H1 (cell line): ENCODE data around the gene RELA. TPM values are rescaled to one million over a fixed set of nuclear protein-coding genes. Genes with fewer than 3 reads are reported as not detected.

Experiments
- CTCF ChIA-PET: fragments of 300-600 bp; sonication (Branson Sonifier 250); formaldehyde crosslinking; loops from one replicate; lab custom pipeline; 2021; ENCODE audit not compliant: partially characterized antibody; lab: Charles Lee
- POLR2A ChIA-PET: fragments of 300-600 bp; sonication (Branson Sonifier 250); formaldehyde crosslinking; loops from one replicate; lab custom pipeline; 2021; ENCODE audit warnings: inconsistent platforms; ENCODE audit not compliant: partially characterized antibody; lab: Charles Lee
- DNase-seq, 2 experiments: peaks; one replicate each; pipeline versions ENCODE4 v3.0.0 to v3.0.0-alpha.2; 2010 to 2022; ENCODE audit warnings: low spot score in 2 of 2, low read depth in 1 of 2, mixed read lengths in 1 of 2
- FAIRE-seq: peaks from 2 replicates; lab custom pipeline; 2011; peaks lifted over from hg19 to GRCh38; lab: Jason Lieb, UNC
- H2AFZ ChIP-seq: 2 replicates; pipeline ENCODE4 v1.8.1; 2012; ENCODE audit warnings: low read length, inconsistent platforms
- H2AK5ac ChIP-seq: 2 replicates; pipeline ENCODE4 v1.6.1; 2013; ENCODE audit warnings: low read depth, low read length
- H2BK120ac ChIP-seq: replicated peaks from 2 replicates; pipeline ENCODE3; 2013; ENCODE audit warnings: low read depth, low read length, inconsistent platforms
- H2BK12ac ChIP-seq: 2 replicates; pipeline ENCODE4 v1.6.1; 2013; ENCODE audit warnings: low read depth, low read length
- H2BK15ac ChIP-seq: 2 replicates; pipeline ENCODE4 v1.6.1; 2013; ENCODE audit warnings: low read length
- H2BK20ac ChIP-seq: 2 replicates; pipeline ENCODE4 v1.6.1; 2013; ENCODE audit warnings: low read length
- H2BK5ac ChIP-seq: 2 replicates; pipeline ENCODE4 v1.6.1; 2013; ENCODE audit warnings: low read depth, low read length
- H3K14ac ChIP-seq: 2 replicates; pipeline ENCODE4 v1.6.1; 2013; ENCODE audit warnings: inconsistent platforms; ENCODE audit not compliant: insufficient read length
- H3K18ac ChIP-seq: 2 replicates; pipeline ENCODE4 v1.6.1; 2013; ENCODE audit warnings: low read length; ENCODE audit errors: extremely low read depth
- H3K23ac ChIP-seq: 2 replicates; pipeline ENCODE4 v1.6.1; 2013; ENCODE audit warnings: inconsistent platforms; ENCODE audit not compliant: insufficient read length
- H3K23me2 ChIP-seq: 2 replicates; pipeline ENCODE4 v1.6.1; 2013; ENCODE audit warnings: low read depth, low read length
- H3K27ac ChIP-seq: 2 replicates; pipeline ENCODE4 v1.6.1; 2011; ENCODE audit warnings: low read depth, low read length, inconsistent platforms
- H3K27me3 ChIP-seq, 4 experiments: replicated peaks in 1 of 4; 1 replicate in 1 of 4; 2 replicates in 3 of 4; pipeline versions ENCODE4 v1.6.1 to v1.8.1; 2011 to 2013; ENCODE audit warnings: low read length in 3 of 4, mild to moderate bottlenecking in 3 of 4, inconsistent platforms in 2 of 4, mixed read lengths in 2 of 4, moderate library complexity in 1 of 4; ENCODE audit not compliant: control insufficient read depth in 3 of 4, insufficient read depth in 3 of 4; ENCODE audit errors: extremely low read depth in 1 of 4
- H3K36me3 ChIP-seq, 4 experiments: 2 replicates each; pipeline versions ENCODE4 v1.6.1 to v1.8.1; 2011 to 2013; ENCODE audit warnings: mild to moderate bottlenecking in 4 of 4, low read length in 3 of 4, moderate library complexity in 2 of 4, control low read depth in 1 of 4, inconsistent platforms in 1 of 4; ENCODE audit not compliant: insufficient read depth in 4 of 4, control insufficient read depth in 2 of 4
- H3K4ac ChIP-seq: replicated peaks from 2 replicates; pipeline ENCODE3; 2013; ENCODE audit warnings: low read length, low read depth, mixed read lengths, inconsistent platforms; ENCODE audit not compliant: insufficient read length
- H3K4me1 ChIP-seq, 4 experiments: replicated peaks in 1 of 4; 1 replicate in 1 of 4; 2 replicates in 3 of 4; pipeline versions ENCODE4 v1.6.1 to v1.8.1; 2011 to 2013; ENCODE audit warnings: low read length in 3 of 4, inconsistent platforms in 2 of 4, mixed read lengths in 1 of 4; ENCODE audit not compliant: insufficient read depth in 4 of 4, control insufficient read depth in 3 of 4
- H3K4me2 ChIP-seq, 2 experiments: 2 replicates each; pipeline versions ENCODE4 v1.6.1 to v1.8.1; 2011 to 2013; ENCODE audit warnings: low read depth in 2 of 2, low read length in 2 of 2, control low read depth in 1 of 2, inconsistent platforms in 1 of 2, mild to moderate bottlenecking in 1 of 2; ENCODE audit not compliant: insufficient read depth in 1 of 2
- H3K4me3 ChIP-seq, 4 experiments: fragments of 200-600, 300-600 bp in 1 of 4; sonication (generic), shearing (Covaris generic), sonication (Bioruptor Twin) in 1 of 4; 2 replicates each; pipeline versions ENCODE4 v1.5.1 to v1.8.1; 2011 to 2016; ENCODE audit warnings: low read length in 4 of 4, low read depth in 3 of 4, control low read depth in 2 of 4, inconsistent platforms in 2 of 4, mild to moderate bottlenecking in 2 of 4, mixed read lengths in 1 of 4, moderate library complexity in 1 of 4; ENCODE audit not compliant: insufficient read depth in 2 of 4; ENCODE audit errors: extremely low read depth in 1 of 4
- H3K56ac ChIP-seq: replicated peaks from 2 replicates; pipeline ENCODE3; 2013; ENCODE audit warnings: low read depth, mild to moderate bottlenecking, mixed read lengths, low read length, inconsistent platforms; ENCODE audit not compliant: insufficient read length
- H3K79me1 ChIP-seq: 2 replicates; pipeline ENCODE4 v1.6.1; 2013; ENCODE audit warnings: low read depth, low read length, control low read depth
- H3K79me2 ChIP-seq, 2 experiments: 2 replicates each; pipeline versions ENCODE4 v1.6.1 to v1.8.1; 2012 to 2013; ENCODE audit warnings: low read length in 2 of 2, mild to moderate bottlenecking in 2 of 2, inconsistent platforms in 1 of 2; ENCODE audit not compliant: insufficient read depth in 2 of 2, control insufficient read depth in 1 of 2
- H3K9ac ChIP-seq, 4 experiments: replicated peaks in 1 of 4; 1 replicate in 1 of 4; 2 replicates in 3 of 4; pipeline versions ENCODE4 v1.6.1 to v1.8.1; 2011 to 2013; ENCODE audit warnings: low read depth in 3 of 4, low read length in 3 of 4, control low read depth in 2 of 4, mild to moderate bottlenecking in 2 of 4, moderate library complexity in 2 of 4, inconsistent platforms in 1 of 4; ENCODE audit errors: extremely low read depth in 1 of 4
- H3K9me3 ChIP-seq, 2 experiments: 2 replicates each; pipeline versions ENCODE4 v1.6.1 to v1.8.1; 2012 to 2013; ENCODE audit warnings: mild to moderate bottlenecking in 2 of 2, moderate library complexity in 2 of 2, control low read depth in 1 of 2, inconsistent platforms in 1 of 2, low read depth in 1 of 2, low read length in 1 of 2, mixed read lengths in 1 of 2; ENCODE audit not compliant: insufficient read depth in 2 of 2
- H4K20me1 ChIP-seq, 2 experiments: replicated peaks in 1 of 2; 2 replicates each; pipeline versions ENCODE3 to v1.8.1; 2011 to 2013; ENCODE audit warnings: inconsistent platforms in 2 of 2, low read length in 2 of 2, mild to moderate bottlenecking in 1 of 2; ENCODE audit not compliant: insufficient read depth in 2 of 2, control insufficient read depth in 1 of 2
- H4K5ac ChIP-seq: 2 replicates; pipeline ENCODE4 v1.6.1; 2013; ENCODE audit warnings: low read length, low read depth, mixed read lengths, inconsistent platforms; ENCODE audit not compliant: insufficient read length
- H4K8ac ChIP-seq: 2 replicates; pipeline ENCODE4 v1.8.0; 2013; ENCODE audit warnings: mild to moderate bottlenecking, moderate library complexity, low read length, inconsistent platforms; ENCODE audit not compliant: insufficient read depth; ENCODE audit errors: extremely low read depth
- H4K91ac ChIP-seq: replicated peaks from 2 replicates; pipeline ENCODE3; 2013; ENCODE audit warnings: low read length, mixed read lengths, inconsistent platforms; ENCODE audit not compliant: insufficient read length
- JUN ChIP-seq: IDR thresholded peaks from 2 replicates; pipeline ENCODE4 v1.6.1; 2011; ENCODE audit warnings: low read depth, mild to moderate bottlenecking, improper control_type of control experiment, low read length
- JUND ChIP-seq: IDR thresholded peaks from 2 replicates; pipeline ENCODE4 v1.6.1; 2011; ENCODE audit warnings: mild to moderate bottlenecking, improper control_type of control experiment, low read length
- NRF1 ChIP-seq: IDR thresholded peaks from 2 replicates; pipeline ENCODE4 v1.6.1; 2011; ENCODE audit warnings: mild to moderate bottlenecking, low read depth, low read length, improper control_type of control experiment
- PHF8 ChIP-seq: fragments of 200-600 bp; sonication (generic); conservative IDR thresholded peaks from 2 replicates; pipeline ENCODE4 v1.7.1; 2012; ENCODE audit warnings: low read depth, mild to moderate bottlenecking, inconsistent platforms, low read length, moderate library complexity
- SIN3A ChIP-seq, 2 experiments: IDR thresholded peaks in 1 of 2; conservative IDR thresholded peaks in 1 of 2; 2 replicates each; pipeline ENCODE4 v1.6.1; 2011 to 2012; ENCODE audit warnings: low read length in 2 of 2, improper control_type of control experiment in 1 of 2, low read depth in 1 of 2, mild to moderate bottlenecking in 1 of 2
- SP1 ChIP-seq: IDR thresholded peaks from 2 replicates; pipeline ENCODE4 v1.6.1; 2011; ENCODE audit warnings: low read depth, low read length
- SP4 ChIP-seq: IDR thresholded peaks from 2 replicates; pipeline ENCODE4 v1.6.1; 2012; ENCODE audit warnings: low read length, inconsistent platforms
- SRF ChIP-seq: IDR thresholded peaks from 2 replicates; pipeline ENCODE4 v1.6.1; 2011; ENCODE audit warnings: mild to moderate bottlenecking, low read depth, low read length, moderate library complexity
- TAF7 ChIP-seq: optimal IDR thresholded peaks from 2 replicates; pipeline ENCODE3; 2011; ENCODE audit warnings: low read depth, mild to moderate bottlenecking, inconsistent platforms, low read length, moderate library complexity, borderline replicate concordance
- TEAD4 ChIP-seq: IDR thresholded peaks from 2 replicates; pipeline ENCODE4 v1.6.1; 2012; ENCODE audit warnings: low read depth, low read length, inconsistent platforms, mixed read lengths
- WGBS, 2 experiments: shearing (Covaris generic) in 1 of 2; methylation state at CpG; one replicate each; pipeline versions ENCODE4 v1.1.6 to v1.1.7; 2013 to 2015; ENCODE audit warnings: low lambda C conversion rate in 2 of 2, mixed read lengths in 2 of 2, inconsistent platforms in 1 of 2, low coverage in 1 of 2, missing lambda C conversion rate in 1 of 2; ENCODE audit not compliant: insufficient replicate concordance in 2 of 2, insufficient coverage in 1 of 2, insufficient read length in 1 of 2; ENCODE audit errors: extremely low coverage in 1 of 2, missing lambda C conversion rate in 1 of 2; 5-methylcytosine and 5-hydroxymethylcytosine counted together
- polyA plus RNA-seq, 7 experiments: library from polyadenylated mRNA; depleted of rRNA in 3 of 7; stranded (reverse) in 5 of 7; unstranded in 2 of 7; fragments of >200 nt in 5 of 7; fragments of 200-250 nt in 2 of 7; gene quantifications; 1 replicate in 5 of 7; 2 replicates in 1 of 7; 4 replicates in 1 of 7; pipeline versions ENCODE4 v1.2.1 to v1.2.3, GENCODE V29; 2011 to 2013; ENCODE audit warnings: missing spikeins in 2 of 7, mixed read lengths in 2 of 7
- total RNA-seq: library from RNA; stranded (reverse); fragmentation: NEBNext Ultra II Directional; extraction: Animal tissue kit (Norgen Biotek cat#: 25700); gene quantifications from 2 replicates; pipeline ENCODE4 v1.2.1, GENCODE V29; 2021

RELA gene
- total and polyA plus RNA-seq, 2 of the 8 experiments (the other 6 are each of a cell fraction or from before 2014, with no cell fraction given) = 21.9 to 27.5 TPM

- FAIRE-seq (no peak), DNase-seq (no peak)
- Histone ChIP-seq H3K23me2 (peaks cover 7% of the 10 kb centered on the region; the same call in 1 of the 2 replicates), H3K4me1 (peaks cover 0 to 22% (median 9%) of the 10 kb centered on the region in 4 experiments; a peak in 6 of 7 replicates), H3K4me2 (peak overlapping the region; percentile 72 to 79), H3K18ac (peak overlapping the region; percentile 32; the same call in 1 of the 2 replicates), H2AK5ac (no peak overlapping the region; the same call in 1 of the 2 replicates), H3K9me3 (no peaks in the 10 kb centered on the region), H3K14ac (no peak overlapping the region), H2BK12ac (peak overlapping the region; percentile 39; the same call in 1 of the 2 replicates), H3K79me1 (peaks cover 21% of the 10 kb centered on the region), H3K23ac (no peak overlapping the region), H3K4ac (no peak overlapping the region), H4K20me1 (peaks cover 5 to 23% of the 10 kb centered on the region in 2 experiments), H4K91ac (peak overlapping the region; percentile 23), H2BK15ac (peak overlapping the region; percentile 97; the same call in 1 of the 2 replicates), H4K5ac (no peak overlapping the region), H3K9ac (peak overlapping the region in 2 of 4 experiments; percentile 16 to 28; a peak in 2 of 7 replicates), H2AFZ (no peak overlapping the region), H2BK120ac (no peak overlapping the region), H3K27me3 (no peaks in the 10 kb centered on the region; a peak in 1 of 7 replicates), H3K27ac (no peak overlapping the region), H3K36me3 (peaks cover 4 to 24% (median 12%) of the 10 kb centered on the region in 4 experiments; a peak in 5 of 8 replicates), H3K56ac (no peak overlapping the region), H3K4me3 (peak overlapping the region; percentile 27 to 57 (median 37)), H3K79me2 (peaks cover 3 to 5% of the 10 kb centered on the region in 2 experiments; a peak in 2 of 4 replicates), H4K8ac (peak overlapping the region; percentile 16), H2BK20ac (no peak overlapping the region), H2BK5ac (peak overlapping the region; percentile 66; the same call in 1 of the 2 replicates)
- ChIA-PET POLR2A (interaction anchor here (0.6 to 1.9 kb wide), 15 partner anchors 9 to 109 kb away, joined by 3 to 11 read pairs (median 4); partner anchors contain the start of genes FAM89B, KAT5, MALAT1 and ZNRD2), CTCF (interaction anchor here (0.6 to 14.8 kb wide), 10 partner anchors 10 to 244 kb away, joined by 3 to 227 read pairs (median 3); partner anchors contain the start of gene KCNK7)
- WGBS, 2 experiments = 71% methylated on average over 37 of the region's 37 CpGs; no CpG with 5 or more reads in 1 of the 2 experiments
- TF ChIP-seq SP4 (no peak), JUN (no peak), PHF8 (no peak), TAF7 (no peak), TEAD4 (no peak), SIN3A (conservative IDR thresholded peaks at IDR 0.05 in 1 of 2, IDR thresholded peaks at IDR 0.05 in 1 of 2; ENCODE audit: low read depth in 1 of 2, low read length in 2 of 2) (no peak), SRF (no peak), SP1 (no peak), JUND (no peak), NRF1 (no peak)
Measured at GRCh38 chr11:65607614-65608426, 54.9 kb downstream of the RELA start.
